GM12801 (cell line): ENCODE data around the gene SLC35B2.

Experiments used
- CTCF ChIP-seq: IDR thresholded peaks from one replicate; pipeline ENCODE4 v1.5.1; 2011; ENCODE audit warnings: control low read depth; ENCODE audit not compliant: insufficient read length; ENCODE audit errors: extremely low read depth

Gene SLC35B2

GRCh38 chr6:44258921-44259320 lies 1.6 kb upstream of the SLC35B2 start:
- no peak for TF ChIP-seq CTCF

- TF ChIP-seq CTCF, result no peak
Observed at GRCh38 chr6:44258325-44258863, 1.1 kb upstream of the SLC35B2 start.

- no peak for TF ChIP-seq CTCF
Observed at GRCh38 chr6:44257753-44258324, 511 bp upstream of the SLC35B2 start.

GRCh38 chr6:44256775-44257024 lies 628 bp downstream of the SLC35B2 start:
- no peak for TF ChIP-seq CTCF

GRCh38 chr6:44255871-44256774 lies 1.2 kb downstream of the SLC35B2 start:
- TF ChIP-seq CTCF, result no peak

GRCh38 chr6:44255105-44255808 lies 2.1 kb downstream of the SLC35B2 start:
- no peak for TF ChIP-seq CTCF
